ENCODE data around the gene HEXD.

- no peak for TF ChIP-seq POLR2AphosphoS5 (IDR thresholded peaks at IDR 0.05; ENCODE audit: borderline replicate concordance, low read depth, low read length)
- TF ChIP-seq EZH2 (IDR thresholded peaks at IDR 0.05), result no peak
- TF ChIP-seq FOXP2 (optimal IDR thresholded peaks at IDR 0.05; ENCODE audit: control extremely low read depth, extremely low read length, insufficient read depth), result no peak
These were observed 56.3 kb downstream of the HEXD start for GRCh38 chr17:82474223-82475010.

Measured in SK-N-MC (cell line).